IMR-90 (cell line): ENCODE data around the gene PCDHA12. TPM values are rescaled to one million over a fixed set of nuclear protein-coding genes. Genes with fewer than 3 reads are reported as not detected.
"Not testable (repeated sequence)": the region's sequence is repeated elsewhere in the genome, so short reads cannot be mapped to it uniquely, and the experiment has no call there.

ENCODE experiments used
- ATAC-seq: fragments of 200-7000 bp; cut with Tn5 transposase; 2 replicates; pipeline ENCODE4 v1.9.1; 2020; ENCODE audit warnings: low read depth, mild to moderate bottlenecking, moderate library complexity
- BruUV-seq: library from RNA; stranded (reverse); fragments of 400-500 nt; replicated peaks from 2 replicates; lab custom pipeline; 2021; lab: Mats Ljungman, UMichigan
- CTCF ChIA-PET: fragments of 300-600 bp; formaldehyde crosslinking; extraction: SDS; loops from one replicate; lab custom pipeline; 2021; ENCODE audit warnings: antibody characterized with exemption; lab: Yijun Ruan, JAX
- POLR2A ChIA-PET: fragments of 300-600 bp; sonication (Branson Sonifier 250); formaldehyde crosslinking; loops from one replicate; lab custom pipeline; 2022; ENCODE audit warnings: antibody characterized with exemption; ENCODE audit not compliant: unreplicated experiment; lab: Charles Lee
- DNase-seq: peaks from one replicate; pipeline ENCODE4 v3.0.0; 2013
- H2AFZ ChIP-seq: replicated peaks from 2 replicates; pipeline ENCODE3; 2013; ENCODE audit warnings: low read length, mild to moderate bottlenecking; ENCODE audit not compliant: poor library complexity
- H2AK5ac ChIP-seq: 2 replicates; pipeline ENCODE4 v1.6.1; 2013; ENCODE audit warnings: low read depth, low read length, inconsistent platforms
- H2AK9ac ChIP-seq: replicated peaks from 2 replicates; pipeline ENCODE3; 2013; ENCODE audit warnings: mild to moderate bottlenecking, low read depth, low read length, moderate library complexity; ENCODE audit not compliant: poor library complexity
- H2BK120ac ChIP-seq: 2 replicates; pipeline ENCODE4 v1.6.1; 2013; ENCODE audit warnings: low read depth, low read length, inconsistent platforms
- H2BK15ac ChIP-seq: 3 replicates; pipeline ENCODE4 v1.6.1; 2013; ENCODE audit warnings: low read depth, low read length, inconsistent platforms
- H2BK20ac ChIP-seq: 2 replicates; pipeline ENCODE4 v1.6.1; 2013; ENCODE audit warnings: low read depth, mild to moderate bottlenecking, inconsistent platforms, low read length, moderate library complexity
- H2BK5ac ChIP-seq: 2 replicates; pipeline ENCODE4 v1.6.1; 2013; ENCODE audit warnings: mild to moderate bottlenecking, low read depth, low read length, inconsistent platforms; ENCODE audit not compliant: poor library complexity, severe bottlenecking
- H3K14ac ChIP-seq: replicated peaks from 2 replicates; pipeline ENCODE4 v1.6.1; 2013; ENCODE audit warnings: low read depth, low read length, inconsistent platforms
- H3K18ac ChIP-seq: 2 replicates; pipeline ENCODE4 v1.6.1; 2013; ENCODE audit warnings: low read depth, low read length, control low read depth
- H3K23ac ChIP-seq: 2 replicates; pipeline ENCODE4 v1.6.1; 2013; ENCODE audit warnings: low read depth, low read length, inconsistent platforms
- H3K27ac ChIP-seq: 2 replicates; pipeline ENCODE4 v1.5.1; 2013; ENCODE audit warnings: mild to moderate bottlenecking, control low read depth, low read length; ENCODE audit not compliant: insufficient read depth
- H3K27me3 ChIP-seq: 2 replicates; pipeline ENCODE4 v1.6.1; 2013; ENCODE audit warnings: low read length; ENCODE audit not compliant: control insufficient read depth, insufficient read depth
- H3K36me3 ChIP-seq: 2 replicates; pipeline ENCODE4 v1.6.1; 2013; ENCODE audit warnings: low read length, mixed read lengths; ENCODE audit not compliant: control insufficient read depth, insufficient read depth
- H3K4ac ChIP-seq: 2 replicates; pipeline ENCODE4 v1.6.1; 2013; ENCODE audit warnings: low read depth, low read length, inconsistent platforms
- H3K4me1 ChIP-seq: 2 replicates; pipeline ENCODE4 v1.6.1; 2013; ENCODE audit warnings: low read length, mixed read lengths; ENCODE audit not compliant: control insufficient read depth, insufficient read depth
- H3K4me2 ChIP-seq: 2 replicates; pipeline ENCODE4 v1.6.1; 2013; ENCODE audit warnings: low read depth, mild to moderate bottlenecking, control low read depth, low read length, moderate library complexity
- H3K4me3 ChIP-seq: 2 replicates; pipeline ENCODE4 v1.5.1; 2013; ENCODE audit warnings: low read depth, mild to moderate bottlenecking, control low read depth, low read length, moderate library complexity; ENCODE audit not compliant: insufficient read depth
- H3K56ac ChIP-seq: 2 replicates; pipeline ENCODE4 v1.6.1; 2013; ENCODE audit warnings: low read length, inconsistent platforms; ENCODE audit not compliant: insufficient read depth; ENCODE audit errors: extremely low read depth
- H3K79me1 ChIP-seq, 2 experiments: 2 replicates each; pipeline ENCODE4 v1.6.1; 2013; ENCODE audit warnings: low read length in 2 of 2, inconsistent platforms in 1 of 2, low read depth in 1 of 2
- H3K9ac ChIP-seq: 2 replicates; pipeline ENCODE4 v1.6.1; 2013; ENCODE audit warnings: low read depth, low read length, control low read depth
- H3K9me1 ChIP-seq: 2 replicates; pipeline ENCODE4 v1.6.1; 2013; ENCODE audit warnings: low read length, inconsistent platforms; ENCODE audit not compliant: insufficient read depth
- H3K9me3 ChIP-seq: 2 replicates; pipeline ENCODE4 v1.6.1; 2013; ENCODE audit warnings: low read length; ENCODE audit not compliant: control insufficient read depth, insufficient read depth
- H4K20me1 ChIP-seq: 2 replicates; pipeline ENCODE4 v1.6.1; 2013; ENCODE audit warnings: low read length, inconsistent platforms; ENCODE audit not compliant: insufficient read depth
- H4K5ac ChIP-seq: 2 replicates; pipeline ENCODE4 v1.6.1; 2013; ENCODE audit warnings: mild to moderate bottlenecking, low read depth, low read length, control low read depth
- H4K8ac ChIP-seq, 2 experiments: 2 replicates each; pipeline ENCODE4 v1.6.1; 2013; ENCODE audit warnings: low read depth in 2 of 2, low read length in 2 of 2, control low read depth in 1 of 2, inconsistent platforms in 1 of 2
- H4K91ac ChIP-seq: 2 replicates; pipeline ENCODE4 v1.6.1; 2013; ENCODE audit warnings: low read depth, low read length, inconsistent platforms; ENCODE audit not compliant: insufficient read depth
- WGBS, 2 experiments: methylation state at CpG; one replicate each; pipeline versions ENCODE4 v1.1.5 to v1.1.7; 2013; ENCODE audit warnings: missing lambda C conversion rate in 2 of 2; ENCODE audit not compliant: insufficient read length in 1 of 2; ENCODE audit errors: extremely low coverage in 2 of 2; 5-methylcytosine and 5-hydroxymethylcytosine counted together
- dilution Hi-C: fragments of 300-500 bp; cut with HindIII; formaldehyde crosslinking; loops from one replicate; pipeline ENCODE4 v1.14.3; 2018; ENCODE audit warnings: low sequenced_read_pairs; ENCODE audit not compliant: unreplicated experiment
- in situ Hi-C: fragments of 300-500 bp; cut with MboI; formaldehyde crosslinking; loops from 3 replicates; pipeline ENCODE4 v1.14.3; 2019; ENCODE audit warnings: low sequenced_read_pairs, inconsistent platforms, mixed read lengths
- intact Hi-C: fragments of 100-400 bp; cut with micrococcal nuclease; formaldehyde crosslinking; loops from 2 replicates; pipeline ENCODE4 v1.10.0; 2022
- polyA plus RNA-seq, 3 experiments: library from polyadenylated mRNA; depleted of rRNA; stranded (reverse); fragments of >200 nt; gene quantifications; 2 replicates each; pipeline ENCODE4 v1.2.3, GENCODE V29; 2012; ENCODE audit warnings: low replicate concordance in 1 of 3
- total RNA-seq: library from RNA; depleted of rRNA; stranded (reverse); fragments of >200 nt; gene quantifications from 2 replicates; pipeline ENCODE4 v1.2.3, GENCODE V29; 2012

Gene PCDHA12
- total and polyA plus RNA-seq, 2 of the 4 experiments (the other 2 are of a cell fraction) = not detected

- POLR2A ChIA-PET, H3K9me1 ChIP-seq, H3K9ac ChIP-seq, H2AFZ ChIP-seq, CTCF ChIA-PET, H3K4me3 ChIP-seq, H3K18ac ChIP-seq, H4K8ac ChIP-seq, H2BK120ac ChIP-seq, H2AK9ac ChIP-seq, H2BK5ac ChIP-seq, H3K56ac ChIP-seq, H3K36me3 ChIP-seq, in situ Hi-C loops, H4K91ac ChIP-seq, H4K20me1 ChIP-seq, H2AK5ac ChIP-seq, H3K14ac ChIP-seq, H4K5ac ChIP-seq, ATAC-seq, DNase-seq, H3K4me1 ChIP-seq, H3K4ac ChIP-seq, H3K79me1 ChIP-seq, H3K4me2 ChIP-seq, H2BK15ac ChIP-seq, H3K23ac ChIP-seq, H2BK20ac ChIP-seq, intact Hi-C loops, H3K27me3 ChIP-seq, dilution Hi-C loops, H3K27ac ChIP-seq, BruUV-seq: not testable (repeated sequence)
- WGBS, 2 experiments = 39% methylated on average over 59 of the region's 80 CpGs; no CpG with 5 or more reads in 1 of the 2 experiments
- peaks cover 15% of the 10 kb centered on the region for H3K9me3 ChIP-seq
Observed at GRCh38 chr5:140876541-140877261, 1.6 kb downstream of the PCDHA12 start.
